B cell (primary cell): ENCODE data around the gene MRGPRX1.

Experiments used
- CTCF ChIP-seq: fragments of 200-600 bp; IDR thresholded peaks from one replicate; pipeline ENCODE4 v1.8.0; 2022; ENCODE audit warnings: antibody characterized with exemption, mild to moderate bottlenecking
- EZH2 ChIP-seq: IDR thresholded peaks from 2 replicates; pipeline ENCODE4 v1.6.1; 2012; ENCODE audit warnings: borderline replicate concordance, low read depth, mild to moderate bottlenecking, moderate library complexity, low read length; ENCODE audit not compliant: insufficient read depth, poor library complexity, severe bottlenecking

- TF ChIP-seq CTCF: no peak
- TF ChIP-seq EZH2: no peak
Measured at GRCh38 chr11:18969720-18970119, 30.5 kb upstream of the MRGPRX1 start.
